Tibial nerve (tissue), 4 donors: ENCODE results near the gene CACNA2D2.

Experiments used
- CTCF ChIP-seq, 5 experiments: fragments of 200-600 bp in 3 of 5; fragments of 450-650 bp in 2 of 5; sonication (generic) in 3 of 5; IDR thresholded peaks; one replicate each; pipeline ENCODE4 v1.5.1; 2016 to 2019; ENCODE audit warnings: antibody characterized with exemption in 5 of 5, mild to moderate bottlenecking in 3 of 5, moderate library complexity in 2 of 5
- EP300 ChIP-seq, 2 donors: sonication (generic); formaldehyde crosslinking; IDR thresholded peaks; one replicate each; pipeline ENCODE4 v1.6.1; 2017; ENCODE audit warnings: antibody characterized with exemption in 2 of 2, mild to moderate bottlenecking in 1 of 2
- POLR2A ChIP-seq, 2 donors: fragments of 450-650 bp; IDR thresholded peaks; one replicate each; pipeline ENCODE4 v1.6.1; 2017; ENCODE audit warnings: antibody characterized with exemption in 2 of 2, mild to moderate bottlenecking in 2 of 2, moderate library complexity in 2 of 2

DNA sequence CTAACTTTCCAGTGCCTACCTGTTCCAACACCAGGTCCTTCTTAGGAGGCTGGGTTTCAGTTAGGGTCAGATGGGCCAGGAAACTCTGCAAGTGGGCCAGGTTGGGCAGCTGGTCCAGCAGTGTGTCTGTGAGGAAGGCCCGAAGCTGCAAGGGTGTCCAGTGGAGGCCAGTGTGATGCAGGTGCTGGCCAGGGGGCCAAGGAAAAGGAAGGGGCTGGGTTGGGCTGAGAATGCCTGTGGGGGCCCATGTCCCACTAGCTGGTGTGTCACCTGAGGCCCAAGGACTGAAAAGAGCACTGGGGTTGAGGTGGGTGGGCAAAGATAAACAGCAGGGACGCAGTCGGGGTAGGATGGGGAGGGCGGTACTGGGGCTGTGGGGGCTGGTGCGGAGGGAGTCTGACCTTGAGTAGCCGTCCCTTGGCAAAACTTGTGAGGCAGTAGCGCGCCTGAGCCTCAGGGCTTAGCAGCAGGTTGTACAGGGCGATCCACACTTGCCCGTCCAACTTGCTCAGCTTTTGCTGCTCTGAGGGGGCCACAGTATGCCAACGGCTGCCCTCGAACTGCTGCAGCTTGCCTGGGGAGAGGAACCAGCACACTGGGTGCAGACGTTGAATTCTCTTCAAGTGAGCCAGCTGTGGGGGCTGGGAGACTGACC lies 161.3 kb downstream of the CACNA2D2 start:
- no peak for TF ChIP-seq CTCF (IDR thresholded peaks at IDR 0.05)
- no peak for TF ChIP-seq POLR2A (IDR thresholded peaks at IDR 0.05)
- no peak for TF ChIP-seq EP300 (IDR thresholded peaks at IDR 0.05)
